Measurements from ENCODE around the gene GPA33.

Gene GPA33

GRCh38 chr1:167059045-167059808 is 30.9 kb downstream of the GPA33 start:
- Histone ChIP-seq H2BK120ac (ENCODE audit: insufficient read depth, low read length, poor library complexity) (no peak overlapping the region), H3K36me3 (ENCODE audit: control insufficient read depth in 1 of 2, insufficient read depth in 2 of 2, low read length in 2 of 2) (no peaks in the 10 kb centered on the region)
- WGBS (ENCODE audit: extremely low coverage, insufficient coverage, insufficient read length), result no CpG with 5 or more reads among the region's 17 CpGs

GRCh38 chr1:167057241-167057688 is 32.9 kb downstream of the GPA33 start:
- no peak overlapping the region for H3K4me3 ChIP-seq (ENCODE audit: low read depth, low read length)
- H3K23ac ChIP-seq (ENCODE audit: low read length), result no peak overlapping the region
- H3K14ac ChIP-seq (ENCODE audit: low read length), result no peak overlapping the region
- no peak overlapping the region for H2AK5ac ChIP-seq (ENCODE audit: low read length)
- no peak overlapping the region for H2BK5ac ChIP-seq (ENCODE audit: low read depth, low read length, poor library complexity)
- no peak overlapping the region for H2AFZ ChIP-seq (ENCODE audit: insufficient read depth, low read length, poor library complexity)
- peaks cover 6% of the 10 kb centered on the region for H3K9me3 ChIP-seq (ENCODE audit: insufficient read depth, low read depth, low read length)
- DNase-seq, result peak; percentile 57 to 65
- peaks cover 0 to 2% of the 10 kb centered on the region in 2 experiments for H3K4me1 ChIP-seq (ENCODE audit: control insufficient read depth in 1 of 2, insufficient read depth in 2 of 2, low read length in 2 of 2)
- H4K91ac ChIP-seq (ENCODE audit: low read depth, low read length), result no peak overlapping the region
- H3K4ac ChIP-seq (ENCODE audit: low read depth, low read length), result no peak overlapping the region
- no peak overlapping the region for H3K27ac ChIP-seq (ENCODE audit: low read depth, low read length)
- H4K12ac ChIP-seq (ENCODE audit: low read depth, low read length), result no peak overlapping the region
- WGBS (ENCODE audit: extremely low coverage, insufficient coverage, insufficient read length), result no CpG with 5 or more reads among the region's 6 CpGs
- no peak overlapping the region for H4K8ac ChIP-seq (ENCODE audit: low read depth, low read length)
- no peak overlapping the region for H3K4me2 ChIP-seq (ENCODE audit: low read length)
- H3K36me3 ChIP-seq (ENCODE audit: control insufficient read depth in 1 of 2, insufficient read depth in 2 of 2, low read length in 2 of 2), result no peaks in the 10 kb centered on the region
- no peak overlapping the region for H2BK12ac ChIP-seq (ENCODE audit: low read length)
- no peaks in the 10 kb centered on the region for H3K27me3 ChIP-seq (ENCODE audit: insufficient read depth, low read length)
- H2BK120ac ChIP-seq (ENCODE audit: insufficient read depth, low read length, poor library complexity), result no peak overlapping the region
- H3K79me1 ChIP-seq (ENCODE audit: low read length), result peaks cover 2% of the 10 kb centered on the region
- H3K18ac ChIP-seq (ENCODE audit: low read length), result no peak overlapping the region
- no peak overlapping the region for H3K9ac ChIP-seq (ENCODE audit: low read length)
- no peaks in the 10 kb centered on the region for H3K79me2 ChIP-seq (ENCODE audit: control insufficient read depth, insufficient read depth, low read length, poor library complexity)

More at GRCh38 chr1:167059045-167059808, 30.9 kb downstream of the GPA33 start:
- Histone ChIP-seq H3K18ac (ENCODE audit: low read length) (no peak overlapping the region), H3K4me2 (ENCODE audit: low read length) (peak overlapping the region; percentile 51), H3K4me3 (ENCODE audit: low read depth, low read length) (no peak overlapping the region), H3K79me1 (ENCODE audit: low read length) (peaks cover 2% of the 10 kb centered on the region), H3K79me2 (ENCODE audit: control insufficient read depth, insufficient read depth, low read length, poor library complexity) (no peaks in the 10 kb centered on the region), H3K9me3 (ENCODE audit: insufficient read depth, low read depth, low read length) (peaks cover 6% of the 10 kb centered on the region), H2BK12ac (ENCODE audit: low read length) (no peak overlapping the region), H3K4me1 (ENCODE audit: control insufficient read depth in 1 of 2, insufficient read depth in 2 of 2, low read length in 2 of 2) (peaks cover 0 to 2% of the 10 kb centered on the region in 2 experiments), H2AFZ (ENCODE audit: insufficient read depth, low read length, poor library complexity) (peak overlapping the region; percentile 33), H3K14ac (ENCODE audit: low read length) (peak overlapping the region; percentile 1), H3K23ac (ENCODE audit: low read length) (no peak overlapping the region), H3K9ac (ENCODE audit: low read length) (peak overlapping the region; percentile 30), H2AK5ac (ENCODE audit: low read length) (no peak overlapping the region), H3K27me3 (ENCODE audit: insufficient read depth, low read length) (no peaks in the 10 kb centered on the region), H4K91ac (ENCODE audit: low read depth, low read length) (peak overlapping the region; percentile 23), H4K8ac (ENCODE audit: low read depth, low read length) (peak overlapping the region; percentile 67), H3K27ac (ENCODE audit: low read depth, low read length) (no peak overlapping the region), H3K4ac (ENCODE audit: low read depth, low read length) (no peak overlapping the region), H2BK5ac (ENCODE audit: low read depth, low read length, poor library complexity) (no peak overlapping the region), H4K12ac (ENCODE audit: low read depth, low read length) (no peak overlapping the region)
- DNase-seq, result peak; percentile 45 to 86

GRCh38 chr1:167056529-167057231 is 33.5 kb downstream of the GPA33 start:
- peaks cover 6% of the 10 kb centered on the region for H3K9me3 ChIP-seq (ENCODE audit: insufficient read depth, low read depth, low read length)
- H2BK12ac ChIP-seq (ENCODE audit: low read length), result no peak overlapping the region
- no peak overlapping the region for H3K4ac ChIP-seq (ENCODE audit: low read depth, low read length)
- 100% methylated on average over 2 of the region's 10 CpGs for WGBS (ENCODE audit: extremely low coverage, insufficient coverage, insufficient read length)
- H3K79me1 ChIP-seq (ENCODE audit: low read length), result peaks cover 2% of the 10 kb centered on the region
- H4K8ac ChIP-seq (ENCODE audit: low read depth, low read length), result no peak overlapping the region
- H4K12ac ChIP-seq (ENCODE audit: low read depth, low read length), result no peak overlapping the region
- no peak overlapping the region for H2AK5ac ChIP-seq (ENCODE audit: low read length)
- no peaks in the 10 kb centered on the region for H3K27me3 ChIP-seq (ENCODE audit: insufficient read depth, low read length)
- no peak overlapping the region for H3K14ac ChIP-seq (ENCODE audit: low read length)
- H3K4me2 ChIP-seq (ENCODE audit: low read length), result no peak overlapping the region
- peak overlapping the region; percentile 76 for H3K23ac ChIP-seq (ENCODE audit: low read length)
- H3K4me3 ChIP-seq (ENCODE audit: low read depth, low read length), result peak overlapping the region; percentile 44
- H2BK5ac ChIP-seq (ENCODE audit: low read depth, low read length, poor library complexity), result no peak overlapping the region
- no peaks in the 10 kb centered on the region for H3K36me3 ChIP-seq (ENCODE audit: control insufficient read depth in 1 of 2, insufficient read depth in 2 of 2, low read length in 2 of 2)
- H2AFZ ChIP-seq (ENCODE audit: insufficient read depth, low read length, poor library complexity), result no peak overlapping the region
- no peak for DNase-seq
- H3K79me2 ChIP-seq (ENCODE audit: control insufficient read depth, insufficient read depth, low read length, poor library complexity), result no peaks in the 10 kb centered on the region
- no peak overlapping the region for H3K18ac ChIP-seq (ENCODE audit: low read length)
- H3K27ac ChIP-seq (ENCODE audit: low read depth, low read length), result no peak overlapping the region
- no peak overlapping the region for H4K91ac ChIP-seq (ENCODE audit: low read depth, low read length)
- H3K9ac ChIP-seq (ENCODE audit: low read length), result no peak overlapping the region
- no peak overlapping the region for H2BK120ac ChIP-seq (ENCODE audit: insufficient read depth, low read length, poor library complexity)
- peaks cover 0 to 2% of the 10 kb centered on the region in 2 experiments for H3K4me1 ChIP-seq (ENCODE audit: control insufficient read depth in 1 of 2, insufficient read depth in 2 of 2, low read length in 2 of 2)

GRCh38 chr1:167054946-167055630 is 35.1 kb downstream of the GPA33 start:
- H3K4me3 ChIP-seq (ENCODE audit: low read depth, low read length), result no peak overlapping the region
- H3K27me3 ChIP-seq (ENCODE audit: insufficient read depth, low read length), result no peaks in the 10 kb centered on the region
- H3K27ac ChIP-seq (ENCODE audit: low read depth, low read length), result no peak overlapping the region
- no peak overlapping the region for H3K9ac ChIP-seq (ENCODE audit: low read length)
- H3K4me2 ChIP-seq (ENCODE audit: low read length), result no peak overlapping the region
- peaks cover 2% of the 10 kb centered on the region for H3K79me1 ChIP-seq (ENCODE audit: low read length)
- H4K12ac ChIP-seq (ENCODE audit: low read depth, low read length), result no peak overlapping the region
- peaks cover 0 to 2% of the 10 kb centered on the region in 2 experiments for H3K4me1 ChIP-seq (ENCODE audit: control insufficient read depth in 1 of 2, insufficient read depth in 2 of 2, low read length in 2 of 2)
- no peak overlapping the region for H2AFZ ChIP-seq (ENCODE audit: insufficient read depth, low read length, poor library complexity)
- H4K91ac ChIP-seq (ENCODE audit: low read depth, low read length), result no peak overlapping the region
- no peak overlapping the region for H3K18ac ChIP-seq (ENCODE audit: low read length)
- no peak overlapping the region for H2AK5ac ChIP-seq (ENCODE audit: low read length)
- no peaks in the 10 kb centered on the region for H3K36me3 ChIP-seq (ENCODE audit: control insufficient read depth in 1 of 2, insufficient read depth in 2 of 2, low read length in 2 of 2)
- no peak overlapping the region for H3K14ac ChIP-seq (ENCODE audit: low read length)
- H3K23ac ChIP-seq (ENCODE audit: low read length), result no peak overlapping the region
- no peaks in the 10 kb centered on the region for H3K79me2 ChIP-seq (ENCODE audit: control insufficient read depth, insufficient read depth, low read length, poor library complexity)
- H2BK12ac ChIP-seq (ENCODE audit: low read length), result no peak overlapping the region
- H2BK5ac ChIP-seq (ENCODE audit: low read depth, low read length, poor library complexity), result no peak overlapping the region
- WGBS (ENCODE audit: extremely low coverage, insufficient coverage, insufficient read length), result no CpG with 5 or more reads among the region's 14 CpGs
- no peak overlapping the region for H4K8ac ChIP-seq (ENCODE audit: low read depth, low read length)
- no peak overlapping the region for H3K4ac ChIP-seq (ENCODE audit: low read depth, low read length)
- no peak for DNase-seq
- H3K9me3 ChIP-seq (ENCODE audit: insufficient read depth, low read depth, low read length), result peaks cover 6% of the 10 kb centered on the region
- no peak overlapping the region for H2BK120ac ChIP-seq (ENCODE audit: insufficient read depth, low read length, poor library complexity)

Data from trophoblast cell (in vitro differentiated cells and primary cell).